Hematopoietic multipotent progenitor cell treated with erythropoietin and hydrocortisone succinate and interleukin-3 and kit ligand, for 15 days (in vitro differentiated cells): ENCODE measurements around the gene MARVELD1.
A peak's percentile ranks its signal among the peaks of the same experiment; 100 is the strongest.
"Not testable (repeated sequence)": the region's sequence is repeated elsewhere in the genome, so short reads cannot be mapped to it uniquely, and the experiment has no call there.

Experiments used
- DNase-seq: peaks from one replicate; pipeline ENCODE4 v3.0.0-alpha.2; 2015; ENCODE audit warnings: low spot score

The MARVELD1 gene

GRCh38 chr10:97713339-97713825, at the start of gene MARVELD1:
MARVELD1 (plus strand) TSS chr10:97713730; CDS start chr10:97713877, 147 bp downstream.
- DNase-seq: no peak

GRCh38 chr10:97664282-97664850, 49.2 kb upstream of the MARVELD1 start:
- DNase-seq: peak; percentile 77

DNA sequence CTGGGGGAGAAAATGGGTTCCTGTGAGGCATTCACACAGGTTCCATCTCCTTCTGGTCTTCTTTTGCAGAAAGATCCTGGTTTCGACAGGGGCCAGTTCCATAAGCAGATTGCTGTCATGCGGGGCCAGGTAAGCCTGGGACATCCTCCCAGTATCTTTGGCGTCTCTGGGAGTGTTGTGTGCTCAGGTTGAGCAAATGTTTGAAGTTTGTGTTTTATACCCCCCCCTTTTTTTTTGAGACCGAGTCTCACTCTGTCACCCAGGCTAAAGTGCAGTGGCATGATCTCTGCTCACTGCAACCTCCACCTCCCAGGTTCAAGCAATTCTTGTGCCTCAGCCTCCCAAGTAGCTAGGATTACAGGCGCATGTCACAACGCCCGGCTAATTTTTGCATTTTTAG, 46.5 kb upstream of the MARVELD1 start:
- DNase-seq: no peak

GRCh38 chr10:97667463-97667862, 46.1 kb upstream of the MARVELD1 start:
- DNase-seq: no peak

- DNase-seq: no peak
These were observed 44.0 kb upstream of the MARVELD1 start for GRCh38 chr10:97669571-97669970.

- peak; percentile 92 for DNase-seq
These were observed 39.6 kb upstream of the MARVELD1 start for GRCh38 chr10:97673736-97674525.

GRCh38 chr10:97675222-97675621, 38.3 kb upstream of the MARVELD1 start:
- no peak for DNase-seq

- DNase-seq: peak; percentile 76
These were observed 36.6 kb upstream of the MARVELD1 start for GRCh38 chr10:97676770-97677581.

DNA sequence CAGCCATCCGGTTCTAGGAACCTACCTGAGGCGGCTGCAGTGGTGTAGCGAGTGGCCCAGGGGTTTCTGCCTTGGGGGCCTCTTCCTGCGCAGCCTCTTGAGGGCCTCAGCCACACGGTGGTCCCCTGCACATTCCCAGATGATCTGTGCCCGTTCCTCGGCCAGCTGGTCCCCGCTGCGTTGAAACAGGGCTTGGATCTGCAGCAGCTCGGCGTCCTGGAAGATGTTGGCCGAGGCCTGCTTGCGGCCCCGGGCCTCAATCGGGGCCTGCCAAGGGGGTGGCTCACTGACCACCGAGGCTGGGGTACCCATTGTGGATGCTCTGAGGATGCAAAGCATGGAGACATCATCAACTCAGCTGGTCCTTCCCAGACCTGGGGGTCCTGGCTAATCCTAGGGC, 33.9 kb upstream of the MARVELD1 start:
- no peak for DNase-seq

GRCh38 chr10:97682042-97682441, 31.5 kb upstream of the MARVELD1 start:
- no peak for DNase-seq

GRCh38 chr10:97683556-97684367, 29.8 kb upstream of the MARVELD1 start:
- DNase-seq: no peak

DNA sequence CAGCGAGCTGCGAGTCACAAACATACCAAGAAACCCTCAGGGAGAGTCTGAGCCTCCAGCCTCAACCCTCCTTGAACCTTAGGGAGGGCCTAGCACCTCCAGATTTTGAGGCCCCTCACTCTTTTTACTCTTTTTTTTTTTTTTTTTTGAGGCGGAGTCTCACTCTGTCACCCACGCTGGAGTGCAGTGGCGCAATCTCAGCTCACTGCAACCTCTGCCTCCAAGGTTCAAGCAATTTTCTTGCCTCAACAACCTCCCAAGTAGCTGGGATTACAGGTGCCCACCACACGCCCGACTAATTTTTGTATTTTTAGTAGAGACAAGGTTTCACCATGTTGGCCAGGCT, 29.2 kb upstream of the MARVELD1 start:
- not testable (repeated sequence) for DNase-seq

DNA sequence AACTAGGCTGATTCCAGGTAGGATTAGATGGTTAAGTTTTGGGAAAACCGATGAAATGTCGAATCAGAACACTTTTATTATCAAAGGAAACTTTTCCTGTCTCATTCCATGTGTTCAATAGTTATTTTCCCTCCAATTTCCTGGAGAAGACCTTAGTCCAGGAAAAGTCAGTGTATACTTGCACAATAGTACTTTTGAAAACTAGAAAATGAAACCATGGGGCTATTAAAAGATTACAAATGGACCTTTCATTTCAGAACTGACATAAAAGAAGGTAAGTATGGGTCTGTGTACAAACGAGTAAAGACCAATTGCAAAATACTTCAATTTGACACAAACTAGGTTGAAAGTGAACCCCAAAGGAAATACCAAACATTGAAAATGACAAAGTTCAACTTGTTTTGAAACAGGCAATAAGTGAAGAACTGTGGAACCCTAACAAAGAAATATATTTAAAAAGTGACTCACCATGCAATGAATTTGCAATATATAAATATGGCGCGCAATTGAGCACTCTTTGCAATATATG, 28.6 kb upstream of the MARVELD1 start:
- DNase-seq: no peak

DNA sequence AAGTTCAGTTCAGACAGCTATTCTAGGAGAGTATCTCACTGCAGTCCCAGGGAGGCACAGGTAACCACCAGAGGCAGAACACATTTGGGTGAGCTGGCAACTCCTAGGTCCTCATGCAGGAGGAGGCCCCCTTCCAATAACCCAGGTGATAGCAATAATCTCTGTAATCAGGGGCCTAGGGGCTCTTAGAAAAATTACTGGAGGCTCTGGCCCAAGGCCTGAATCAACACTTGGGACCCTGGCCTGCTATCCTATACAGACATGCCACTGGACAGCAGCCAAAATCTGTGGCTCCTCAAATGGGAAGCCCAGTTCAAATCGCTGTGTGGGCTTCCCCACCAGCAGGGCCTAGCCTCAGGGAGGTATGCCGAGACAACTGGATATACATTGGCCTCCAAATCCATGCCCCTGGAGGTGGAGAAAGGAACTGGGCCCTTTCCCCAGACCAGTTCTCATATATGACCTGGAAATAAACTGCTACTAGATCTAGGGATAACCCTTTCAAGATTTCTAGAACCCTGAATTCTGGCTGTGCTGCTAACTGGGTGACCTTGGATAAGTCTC, 28.1 kb upstream of the MARVELD1 start:
- no peak for DNase-seq

- no peak for DNase-seq
These were observed 27.1 kb upstream of the MARVELD1 start for GRCh38 chr10:97686301-97686961.

DNA sequence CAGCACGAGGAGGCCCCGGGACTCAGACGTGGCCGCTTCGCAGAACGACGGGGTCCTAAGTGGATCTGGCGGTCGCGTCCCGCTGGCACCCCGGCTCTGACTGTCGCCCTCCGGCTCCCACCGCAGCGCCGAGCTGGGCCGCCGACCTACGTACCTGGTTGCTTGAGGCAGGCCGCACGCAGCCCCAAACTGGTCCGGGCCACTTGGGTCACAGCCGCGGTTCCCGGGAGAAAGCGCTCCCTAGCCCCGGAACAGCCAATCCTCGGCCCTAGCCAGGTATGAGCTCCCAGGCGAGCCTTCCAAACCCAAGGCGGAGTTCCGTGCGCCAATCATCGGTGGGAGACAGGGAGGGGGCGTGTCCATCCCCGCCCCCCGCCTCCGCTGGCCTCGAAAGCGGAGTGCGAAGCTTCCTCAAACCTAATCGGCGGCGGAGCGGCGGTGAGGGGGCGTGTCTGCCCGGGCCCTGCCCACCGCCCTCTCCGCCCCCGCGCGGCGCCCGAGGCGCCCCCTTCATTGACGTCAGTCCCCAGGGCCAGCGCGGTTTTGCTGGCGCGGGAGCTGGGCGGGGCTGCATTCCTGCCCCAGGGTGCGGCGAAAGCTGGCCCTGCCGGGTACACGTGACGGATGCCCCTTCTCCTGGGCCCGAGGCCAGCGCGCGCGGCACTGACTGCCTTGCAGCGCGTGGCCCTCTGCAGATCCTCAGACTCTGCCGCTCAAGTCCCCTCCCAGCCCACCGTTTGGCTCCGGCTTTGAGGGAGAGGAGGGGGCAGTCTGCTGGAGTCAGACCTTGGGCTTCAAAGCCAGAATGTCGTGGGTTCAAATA, 26.4 kb upstream of the MARVELD1 start, which contains the start of gene AVPI1:
Gene AVPI1 (minus strand): TSS at position 280 of the 823 bp plus-strand sequence. CDS start 7,336 bp downstream, outside the sequence.
- peak; percentile 95 for DNase-seq

- no peak for DNase-seq
These were observed 25.4 kb upstream of the MARVELD1 start for GRCh38 chr10:97687785-97688781.

DNA sequence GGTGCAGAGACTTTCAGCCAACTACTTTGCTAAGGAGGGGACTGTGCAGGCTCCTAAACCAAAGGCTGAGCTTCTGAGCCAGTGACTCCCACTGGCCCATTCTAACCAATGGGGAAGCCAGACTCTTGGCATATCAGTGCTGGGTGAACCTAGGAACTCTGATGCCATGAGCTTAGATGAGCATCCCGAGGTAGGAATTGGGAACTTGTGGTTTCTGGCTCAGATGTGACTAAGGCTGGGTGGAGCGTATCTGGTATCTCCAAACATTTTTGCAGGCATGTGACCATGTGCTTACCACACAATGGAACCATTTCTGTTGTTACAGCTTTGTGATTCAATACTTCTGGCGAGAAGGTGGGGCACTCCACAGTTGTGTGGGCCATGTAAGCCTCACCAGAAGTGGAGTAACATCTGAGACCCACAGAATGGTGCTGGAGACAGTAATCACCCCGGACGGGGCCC, 23.9 kb upstream of the MARVELD1 start:
- DNase-seq: no peak
